ENCODE results near the gene PCDHGC5. TPM values are rescaled to one million over a fixed set of nuclear protein-coding genes. Genes with fewer than 3 reads are reported as not detected.
A peak's percentile ranks its signal among the peaks of the same experiment; 100 is the strongest.

PCDHGC5 gene
- total and polyA plus RNA-seq, 2 of the 8 experiments (the other 6 are each of a cell fraction or from before 2014, with no cell fraction given), result 0.41 to 1.1 TPM

- FAIRE-seq, result no peak
- POLR2A ChIA-PET (ENCODE audit: partially characterized antibody), result interaction anchor here (0.6 to 5.0 kb wide), 9 partner anchors 8 to 667 kb away, joined by 3 to 33 read pairs (median 5); no protein-coding TSS in a partner anchor
These were observed 2.7 kb downstream of the PCDHGC5 start for GRCh38 chr5:141491323-141492167.

More at GRCh38 chr5:141491323-141492167, 2.7 kb downstream of the PCDHGC5 start:
- Histone ChIP-seq H3K18ac (ENCODE audit: extremely low read depth, low read length) (peak overlapping the region; percentile 81), H3K4me2 (ENCODE audit: insufficient read depth in 1 of 2, low read depth in 2 of 2, low read length in 2 of 2) (peak overlapping the region; percentile 79 to 80), H2BK20ac (ENCODE audit: low read length) (no peak overlapping the region; the same call in 1 of the 2 replicates), H3K4me3 (ENCODE audit: extremely low read depth in 1 of 4, insufficient read depth in 2 of 4, low read depth in 3 of 4, low read length in 4 of 4) (peak overlapping the region; percentile 17 to 60 (median 46)), H3K79me1 (ENCODE audit: low read depth, low read length) (peaks cover 4% of the 10 kb centered on the region), H3K56ac (replicated peaks; ENCODE audit: insufficient read length, low read depth, low read length) (no peak overlapping the region), H3K23me2 (ENCODE audit: low read depth, low read length) (peaks cover 24% of the 10 kb centered on the region; the same call in 1 of the 2 replicates), H2BK15ac (ENCODE audit: low read length) (no peak overlapping the region), H2BK12ac (ENCODE audit: low read depth, low read length) (peak overlapping the region; percentile 80; the same call in 1 of the 2 replicates), H3K36me3 (ENCODE audit: control insufficient read depth in 2 of 4, insufficient read depth in 4 of 4, low read length in 3 of 4) (no peaks in the 10 kb centered on the region), H3K4ac (replicated peaks; ENCODE audit: insufficient read length, low read depth, low read length) (peak overlapping the region; percentile 22), H3K79me2 (ENCODE audit: control insufficient read depth in 1 of 2, insufficient read depth in 2 of 2, low read length in 2 of 2) (no peaks in the 10 kb centered on the region; a peak in 1 of 4 replicates), H3K9me3 (ENCODE audit: insufficient read depth in 2 of 2, low read depth in 1 of 2, low read length in 1 of 2) (no peaks in the 10 kb centered on the region), H3K27me3 (replicated peaks in 1 of 4; ENCODE audit: control insufficient read depth in 3 of 4, extremely low read depth in 1 of 4, insufficient read depth in 3 of 4, low read length in 3 of 4) (peaks cover 13 to 43% (median 37%) of the 10 kb centered on the region in 4 experiments; a peak in 6 of 7 replicates), H4K20me1 (replicated peaks in 1 of 2; ENCODE audit: control insufficient read depth in 1 of 2, insufficient read depth in 2 of 2, low read length in 2 of 2) (peaks cover 4 to 10% of the 10 kb centered on the region in 2 experiments), H2AFZ (ENCODE audit: low read length) (no peak overlapping the region), H2BK120ac (replicated peaks; ENCODE audit: low read depth, low read length) (no peak overlapping the region), H3K14ac (ENCODE audit: insufficient read length) (no peak overlapping the region), H4K8ac (ENCODE audit: extremely low read depth, insufficient read depth, low read length) (peak overlapping the region; percentile 91), H2AK5ac (ENCODE audit: low read depth, low read length) (no peak overlapping the region), H3K4me1 (replicated peaks in 1 of 4; ENCODE audit: control insufficient read depth in 3 of 4, insufficient read depth in 4 of 4, low read length in 3 of 4) (peaks cover 6 to 36% (median 26%) of the 10 kb centered on the region in 4 experiments), H2BK5ac (ENCODE audit: low read depth, low read length) (peak overlapping the region; percentile 71; the same call in 1 of the 2 replicates), H4K91ac (replicated peaks; ENCODE audit: insufficient read length, low read length) (peak overlapping the region; percentile 70), H3K9ac (replicated peaks in 1 of 4; ENCODE audit: extremely low read depth in 1 of 4, low read depth in 3 of 4, low read length in 3 of 4) (0 out of 7 replicates have a peak overlapping the region, but pooled peaks of 1 of the 4 experiments have one; percentile 38), H4K5ac (ENCODE audit: insufficient read length, low read depth, low read length) (no peak overlapping the region), H3K27ac (ENCODE audit: low read depth, low read length) (no peak overlapping the region), H3K23ac (ENCODE audit: insufficient read length) (no peak overlapping the region)
- CTCF ChIA-PET (ENCODE audit: partially characterized antibody), result interaction anchor here (0.8 to 50.9 kb wide), 14 partner anchors 9 to 370 kb away, joined by 3 to 1236 read pairs (median 5); partner anchors contain the start of genes PCDHB4, PCDHGA10, PCDHGA11 and PCDHGA9
- TF ChIP-seq, protein P1, sequence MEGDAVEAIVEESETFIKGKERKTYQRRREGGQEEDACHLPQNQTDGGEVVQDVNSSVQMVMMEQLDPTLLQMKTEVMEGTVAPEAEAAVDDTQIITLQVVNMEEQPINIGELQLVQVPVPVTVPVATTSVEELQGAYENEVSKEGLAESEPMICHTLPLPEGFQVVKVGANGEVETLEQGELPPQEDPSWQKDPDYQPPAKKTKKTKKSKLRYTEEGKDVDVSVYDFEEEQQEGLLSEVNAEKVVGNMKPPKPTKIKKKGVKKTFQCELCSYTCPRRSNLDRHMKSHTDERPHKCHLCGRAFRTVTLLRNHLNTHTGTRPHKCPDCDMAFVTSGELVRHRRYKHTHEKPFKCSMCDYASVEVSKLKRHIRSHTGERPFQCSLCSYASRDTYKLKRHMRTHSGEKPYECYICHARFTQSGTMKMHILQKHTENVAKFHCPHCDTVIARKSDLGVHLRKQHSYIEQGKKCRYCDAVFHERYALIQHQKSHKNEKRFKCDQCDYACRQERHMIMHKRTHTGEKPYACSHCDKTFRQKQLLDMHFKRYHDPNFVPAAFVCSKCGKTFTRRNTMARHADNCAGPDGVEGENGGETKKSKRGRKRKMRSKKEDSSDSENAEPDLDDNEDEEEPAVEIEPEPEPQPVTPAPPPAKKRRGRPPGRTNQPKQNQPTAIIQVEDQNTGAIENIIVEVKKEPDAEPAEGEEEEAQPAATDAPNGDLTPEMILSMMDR (IDR thresholded peaks at IDR 0.05; ENCODE audit: control extremely low read depth in 1 of 3, insufficient read depth in 1 of 3, low read depth in 1 of 3, low read length in 3 of 3), result peak in 1 of 3 experiments; percentile 31; a peak in 2 of 4 replicates
- TF ChIP-seq JUND (IDR thresholded peaks at IDR 0.05; ENCODE audit: low read length) (no peak), SIX5 (IDR thresholded peaks at IDR 0.05; ENCODE audit: low read depth, low read length) (no peak), CREB1 (IDR thresholded peaks at IDR 0.05) (peak; percentile 63; the same call in 1 of the 2 replicates), SRF (IDR thresholded peaks at IDR 0.05; ENCODE audit: low read depth, low read length) (no peak), MAFK (IDR thresholded peaks at IDR 0.05; ENCODE audit: low read depth, low read length) (no peak), RAD21 (IDR thresholded peaks at IDR 0.05 in 1 of 2, conservative IDR thresholded peaks at IDR 0.05 in 1 of 2; ENCODE audit: low read depth in 2 of 2, low read length in 2 of 2) (peak; percentile 5 to 27; a peak in 2 of 4 replicates)
- no peak for DNase-seq (ENCODE audit: low read depth in 1 of 2, low spot score in 2 of 2)
- WGBS, 2 experiments (ENCODE audit: extremely low coverage in 1 of 2, insufficient coverage in 1 of 2, insufficient read length in 1 of 2, insufficient replicate concordance in 2 of 2, low coverage in 1 of 2, low lambda C conversion rate in 2 of 2, missing lambda C conversion rate in 1 of 2), result 26% methylated on average over 59 of the region's 66 CpGs; no CpG with 5 or more reads in 1 of the 2 experiments

Measured in H1 (cell line).